Sigmoid colon (tissue), 4 donors: Measurements from ENCODE around the gene CASP12.

Source experiments
- CTCF ChIP-seq, 4 experiments: fragments of 450-650 bp in 3 of 4; fragments of 200-600 bp in 1 of 4; IDR thresholded peaks; one replicate each; pipeline ENCODE4 v1.5.1; 2016 to 2019; ENCODE audit warnings: antibody characterized with exemption in 4 of 4, mild to moderate bottlenecking in 3 of 4, moderate library complexity in 2 of 4
- POLR2A ChIP-seq, 2 donors: fragments of 450-650 bp; IDR thresholded peaks; one replicate each; pipeline ENCODE4 v1.6.1; 2016; ENCODE audit warnings: antibody characterized with exemption in 2 of 2, mild to moderate bottlenecking in 2 of 2, moderate library complexity in 2 of 2
- POLR2AphosphoS5 ChIP-seq, 4 donors: sonication (generic); formaldehyde crosslinking; IDR thresholded peaks; one replicate each; pipeline ENCODE4 v1.6.1; 2017; ENCODE audit warnings: antibody characterized with exemption in 4 of 4

GRCh38 chr11:104905271-104905670 lies 7.0 kb upstream of the CASP12 start:
- TF ChIP-seq POLR2AphosphoS5 (IDR thresholded peaks at IDR 0.05) = no peak
- TF ChIP-seq CTCF (IDR thresholded peaks at IDR 0.05) = no peak
- TF ChIP-seq POLR2A (IDR thresholded peaks at IDR 0.05) = no peak
